ENCODE measurements around the gene COA8. TPM values are rescaled to one million over a fixed set of nuclear protein-coding genes. Genes with fewer than 3 reads are reported as not detected.

Gene COA8, protein sequence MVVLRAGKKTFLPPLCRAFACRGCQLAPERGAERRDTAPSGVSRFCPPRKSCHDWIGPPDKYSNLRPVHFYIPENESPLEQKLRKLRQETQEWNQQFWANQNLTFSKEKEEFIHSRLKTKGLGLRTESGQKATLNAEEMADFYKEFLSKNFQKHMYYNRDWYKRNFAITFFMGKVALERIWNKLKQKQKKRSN
- total RNA-seq (2016; rRNA removed; fragmentation: Illumina TruSeq; extraction: Trizol) (25.1 and 25.2 TPM in 2 replicates), polyA plus RNA-seq (2011; rRNA removed) (10.9 and 14.0 TPM in 2 replicates), polyA minus RNA-seq (2011; rRNA and poly(A)+ RNA removed; ENCODE audit: low replicate concordance) (4.7 and 5.1 TPM in 2 replicates), Bru-seq, nascent RNA (percentile 70 among the genes with signal in this experiment), BruChase-seq, experiment 1, labeled RNA remaining after a 6-hour chase (percentile 88 among the genes with signal in this experiment), BruChase-seq, experiment 2, labeled RNA remaining after a 2-hour chase (percentile 78 among the genes with signal in this experiment)
- 29.4 and 38.9 TPM in 2 replicates for total RNA-seq (2016; cell fraction: cytosol; rRNA removed; fragmentation: Illumina TruSeq; extraction: Trizol; ENCODE audit: low read depth)
- 25.7 and 29.2 TPM in 2 replicates for total RNA-seq (2016; cell fraction: insoluble cytoplasmic fraction; rRNA removed; fragmentation: Illumina TruSeq; extraction: Trizol)
- total RNA-seq (2016; cell fraction: membrane; rRNA removed; fragmentation: Illumina TruSeq; extraction: Trizol), result 46.6 and 48.0 TPM in 2 replicates
- total RNA-seq (2016; cell fraction: nucleus; rRNA removed; fragmentation: Illumina TruSeq; extraction: Trizol), result 11.0 and 15.0 TPM in 2 replicates
- 10.2 and 14.5 TPM in 2 replicates for polyA plus RNA-seq (2011; cell fraction: cytosol; rRNA removed)
- 2.6 and 3.1 TPM in 2 replicates for polyA plus RNA-seq (2011; cell fraction: nucleus; rRNA removed)
- 25.7 and 32.6 TPM in 2 replicates for polyA plus RNA-seq (2012)
- 63.7 and 73.8 TPM in 2 replicates for polyA plus RNA-seq (2016; cell fraction: cytosol; fragmentation: Illumina TruSeq; extraction: Trizol; ENCODE audit: low read depth)
- 33.7 and 39.8 TPM in 2 replicates for polyA plus RNA-seq (2016; cell fraction: insoluble cytoplasmic fraction; fragmentation: Illumina TruSeq; extraction: Trizol; ENCODE audit: low read depth)
- polyA plus RNA-seq (2016; cell fraction: membrane; fragmentation: Illumina TruSeq; extraction: Trizol; ENCODE audit: low read depth), result 52.0 and 59.9 TPM in 2 replicates
- 21.5 and 21.7 TPM in 2 replicates for polyA plus RNA-seq (2016; cell fraction: nucleus; fragmentation: Illumina TruSeq; extraction: Trizol; ENCODE audit: insufficient read depth, low read depth)
- polyA minus RNA-seq (2011; cell fraction: cytosol; rRNA and poly(A)+ RNA removed), result 3.6 and 6.4 TPM in 2 replicates
- 10.1 and 11.3 TPM in 2 replicates for polyA minus RNA-seq (2011; cell fraction: nucleus; rRNA and poly(A)+ RNA removed)
- long read RNA-seq, experiment 1, transcript APOPT1-202 (3 exons, 575 nt), result minor isoform, 7 of 35 reads
- long read RNA-seq, experiment 1, transcript APOPT1-201 (5 exons, 2,523 nt), result major isoform, 17 of 35 reads
- long read RNA-seq, experiment 1, partial matches to known transcripts, result 0 of 35 reads
- long read RNA-seq, experiment 1, other reads (novel, unspliced or antisense), result 6 of 35 reads
- long read RNA-seq, experiment 2, transcript APOPT1-201 (5 exons, 2,523 nt), result major isoform, 38 of 88 reads
- long read RNA-seq, experiment 2, transcript APOPT1-203 (4 exons, 782 nt), result minor isoform, 12 of 88 reads
- long read RNA-seq, experiment 2, partial matches to known transcripts, result 18 of 88 reads
- long read RNA-seq, experiment 2, other reads (novel, unspliced or antisense), result 13 of 88 reads

DNA sequence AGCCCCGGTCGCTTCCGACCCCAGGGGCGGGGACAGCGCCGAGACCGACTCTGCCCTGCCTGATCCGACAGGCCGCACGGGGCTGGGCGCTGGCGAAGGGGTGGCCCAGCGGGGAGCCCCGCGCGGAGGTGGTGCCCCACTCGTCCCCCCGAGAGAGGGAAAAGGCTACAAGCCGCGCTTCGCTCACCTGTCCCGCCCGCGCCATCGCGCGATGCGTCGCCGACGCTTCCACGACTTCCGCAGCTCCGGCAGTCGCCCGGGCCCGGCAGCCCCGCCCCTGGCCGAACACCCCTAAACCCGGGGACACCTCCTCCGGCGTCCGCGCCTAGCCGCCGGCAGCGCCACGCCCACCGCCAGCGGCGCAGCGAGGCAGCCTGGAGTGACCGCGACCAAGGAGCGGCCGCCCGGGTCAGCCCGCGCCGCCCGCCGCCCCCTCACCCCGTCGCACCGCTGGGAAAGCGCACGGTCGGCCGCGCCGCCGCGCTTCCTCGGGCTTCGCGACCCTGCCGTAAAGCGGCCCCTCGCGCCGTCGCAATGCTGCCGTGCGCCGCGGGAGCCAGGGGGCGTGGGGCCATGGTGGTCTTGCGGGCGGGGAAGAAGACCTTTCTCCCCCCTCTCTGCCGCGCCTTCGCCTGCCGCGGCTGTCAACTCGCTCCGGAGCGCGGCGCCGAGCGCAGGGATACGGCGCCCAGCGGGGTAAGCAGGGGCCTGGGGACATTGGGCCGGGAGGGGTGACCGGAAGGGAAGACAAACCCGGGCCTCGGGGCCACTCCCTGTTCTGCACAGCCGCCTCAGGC is at the start of gene COA8, which contains the start of gene BAG5:
Gene COA8 (plus strand): TSS at position 532 of the 797 bp plus-strand sequence. CDS start 42 bp downstream, at position 574.
Gene BAG5 (minus strand): TSS at position 229 of the 797 bp plus-strand sequence. CDS start 1,493 bp downstream, outside the sequence.
- Histone ChIP-seq H3K9me3 (ENCODE audit: low read length) (no peaks in the 10 kb centered on the region), H2AFZ (ENCODE audit: low read length) (peak within 1 kb of the TSS; percentile 19), H3K4me1 (ENCODE audit: insufficient read depth, low read length) (peaks cover 48% of the 10 kb centered on the region), H4K20me1 (ENCODE audit: insufficient read depth, low read length) (peaks cover 14% of the 10 kb centered on the region; the same call in 1 of the 2 replicates), H3K36me3 (replicated peaks in 1 of 2; ENCODE audit: control insufficient read depth in 1 of 2, insufficient read depth in 2 of 2, low read length in 2 of 2) (peaks cover 8 to 26% of the 10 kb centered on the region in 2 experiments; a peak in 3 of 5 replicates), H3K27me3 (ENCODE audit: control insufficient read depth in 1 of 2, insufficient read depth in 2 of 2, low read length in 2 of 2) (peaks cover 0 to 3% of the 10 kb centered on the region in 2 experiments; a peak in 1 of 5 replicates), H3K79me2 (ENCODE audit: insufficient read depth, low read length) (peaks cover 76% of the 10 kb centered on the region), H3K4me2 (ENCODE audit: low read depth, low read length) (peak within 1 kb of the TSS; percentile 83), H3K9ac (ENCODE audit: insufficient read depth, low read depth, low read length) (peak within 1 kb of the TSS; percentile 91), H3K4me3 (replicated peaks in 1 of 3; ENCODE audit: insufficient read depth in 1 of 3, low read depth in 2 of 3, low read length in 3 of 3) (peak within 1 kb of the TSS; percentile 81 to 100 (median 92)), H3K27ac (ENCODE audit: extremely low read length, insufficient read depth, low read length) (peak within 1 kb of the TSS; percentile 88)
- no CpG with 5 or more reads among the region's 109 CpGs for WGBS (ENCODE audit: low lambda C conversion rate)
- CTCF ChIA-PET (ENCODE audit: low intra/inter-chr PET ratio, low total read pairs), result no interaction called here
- in situ Hi-C loops (cut with HindIII; ENCODE audit: extremely low pct_ligation_motif_present, low pct_unique_long_range_greater_than_20kb) (no loop called here), intact Hi-C loops (cut with micrococcal nuclease; ENCODE audit: unreplicated experiment) (no loop called here)
- POLR2A ChIA-PET, result interaction anchor here (1.5 to 2.3 kb wide), 4 partner anchors 13 to 66 kb away, joined by 6 to 12 read pairs (median 8); partner anchors contain the start of genes KLC1 and TRMT61A
- peak; percentile 68 for DNase-seq (ENCODE audit: low spot score)
- BruUV-seq (replicated peaks), result no TSS peak
- peak; percentile 83 for ATAC-seq
- FAIRE-seq, result no peak
- TF ChIP-seq NFE2 (CRISPR knock-in tag; IDR thresholded peaks at IDR 0.05) (no peak), ZNF550 (CRISPR knock-in tag; IDR thresholded peaks at IDR 0.05; ENCODE audit: borderline replicate concordance) (0 out of 2 replicates have a peak, but pooled peaks have one; percentile 61), TAF15 (IDR thresholded peaks at IDR 0.05; ENCODE audit: low read depth, low read length, poor library complexity, severe bottlenecking) (peak; percentile 32), ZNF431 (CRISPR knock-in tag; IDR thresholded peaks at IDR 0.05; ENCODE audit: borderline replicate concordance, low read depth) (0 out of 2 replicates have a peak, but pooled peaks have one; percentile 34), MAFF (IDR thresholded peaks at IDR 0.05; ENCODE audit: low read depth, low read length) (no peak), RFX1 (IDR thresholded peaks at IDR 0.05) (no peak)
- TF ChIP-seq, protein P1, sequence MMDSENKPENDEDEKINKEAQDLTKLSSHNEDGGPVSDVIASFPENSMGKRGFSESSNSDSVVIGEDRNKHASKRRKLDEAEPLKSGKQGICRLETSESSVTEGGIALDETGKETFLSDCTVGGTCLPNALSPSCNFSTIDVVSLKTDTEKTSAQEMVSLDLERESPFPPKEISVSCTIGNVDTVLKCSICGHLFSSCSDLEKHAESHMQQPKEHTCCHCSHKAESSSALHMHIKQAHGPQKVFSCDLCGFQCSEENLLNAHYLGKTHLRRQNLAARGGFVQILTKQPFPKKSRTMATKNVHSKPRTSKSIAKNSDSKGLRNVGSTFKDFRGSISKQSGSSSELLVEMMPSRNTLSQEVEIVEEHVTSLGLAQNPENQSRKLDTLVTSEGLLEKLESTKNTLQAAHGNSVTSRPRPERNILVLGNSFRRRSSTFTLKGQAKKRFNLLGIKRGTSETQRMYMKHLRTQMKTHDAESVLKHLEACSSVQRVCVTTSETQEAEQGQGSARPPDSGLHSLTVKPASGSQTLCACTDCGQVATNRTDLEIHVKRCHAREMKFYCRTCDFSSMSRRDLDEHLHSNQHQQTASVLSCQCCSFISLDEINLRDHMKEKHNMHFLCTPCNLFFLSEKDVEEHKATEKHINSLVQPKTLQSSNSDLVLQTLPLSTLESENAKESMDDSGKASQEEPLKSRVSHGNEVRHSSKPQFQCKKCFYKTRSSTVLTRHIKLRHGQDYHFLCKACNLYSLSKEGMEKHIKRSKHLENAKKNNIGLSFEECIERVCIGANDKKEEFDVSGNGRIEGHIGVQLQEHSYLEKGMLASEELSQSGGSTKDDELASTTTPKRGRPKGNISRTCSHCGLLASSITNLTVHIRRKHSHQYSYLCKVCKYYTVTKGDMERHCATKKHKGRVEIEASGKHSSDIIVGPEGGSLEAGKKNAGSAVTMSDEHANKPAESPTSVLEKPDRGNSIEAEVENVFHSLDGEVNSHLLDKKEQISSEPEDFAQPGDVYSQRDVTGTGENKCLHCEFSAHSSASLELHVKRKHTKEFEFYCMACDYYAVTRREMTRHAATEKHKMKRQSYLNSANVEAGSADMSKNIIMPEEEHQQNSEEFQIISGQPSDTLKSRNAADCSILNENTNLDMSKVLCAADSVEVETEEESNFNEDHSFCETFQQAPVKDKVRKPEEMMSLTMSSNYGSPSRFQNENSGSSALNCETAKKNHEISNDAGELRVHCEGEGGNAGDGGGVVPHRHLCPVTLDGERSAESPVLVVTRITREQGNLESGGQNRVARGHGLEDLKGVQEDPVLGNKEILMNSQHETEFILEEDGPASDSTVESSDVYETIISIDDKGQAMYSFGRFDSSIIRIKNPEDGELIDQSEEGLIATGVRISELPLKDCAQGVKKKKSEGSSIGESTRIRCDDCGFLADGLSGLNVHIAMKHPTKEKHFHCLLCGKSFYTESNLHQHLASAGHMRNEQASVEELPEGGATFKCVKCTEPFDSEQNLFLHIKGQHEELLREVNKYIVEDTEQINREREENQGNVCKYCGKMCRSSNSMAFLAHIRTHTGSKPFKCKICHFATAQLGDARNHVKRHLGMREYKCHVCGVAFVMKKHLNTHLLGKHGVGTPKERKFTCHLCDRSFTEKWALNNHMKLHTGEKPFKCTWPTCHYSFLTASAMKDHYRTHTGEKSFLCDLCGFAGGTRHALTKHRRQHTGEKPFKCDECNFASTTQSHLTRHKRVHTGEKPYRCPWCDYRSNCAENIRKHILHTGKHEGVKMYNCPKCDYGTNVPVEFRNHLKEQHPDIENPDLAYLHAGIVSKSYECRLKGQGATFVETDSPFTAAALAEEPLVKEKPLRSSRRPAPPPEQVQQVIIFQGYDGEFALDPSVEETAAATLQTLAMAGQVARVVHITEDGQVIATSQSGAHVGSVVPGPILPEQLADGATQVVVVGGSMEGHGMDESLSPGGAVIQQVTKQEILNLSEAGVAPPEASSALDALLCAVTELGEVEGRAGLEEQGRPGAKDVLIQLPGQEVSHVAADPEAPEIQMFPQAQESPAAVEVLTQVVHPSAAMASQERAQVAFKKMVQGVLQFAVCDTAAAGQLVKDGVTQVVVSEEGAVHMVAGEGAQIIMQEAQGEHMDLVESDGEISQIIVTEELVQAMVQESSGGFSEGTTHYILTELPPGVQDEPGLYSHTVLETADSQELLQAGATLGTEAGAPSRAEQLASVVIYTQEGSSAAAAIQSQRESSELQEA (CRISPR knock-in tag; IDR thresholded peaks at IDR 0.05; ENCODE audit: not compliant biosample characterization), result peak; percentile 37

All from HepG2 (cell line).